A673 (cell line): ENCODE measurements around the gene CYP11A1.

Experiments used
- CTCF ChIP-seq: fragments of 300-800, 200-600 bp; sonication (generic); conservative IDR thresholded peaks from 2 replicates; pipeline ENCODE4 v1.5.1; 2017; ENCODE audit warnings: low read depth, mild to moderate bottlenecking, antibody characterized with exemption, low read length, moderate library complexity, mixed read lengths
- EZH2 ChIP-seq: fragments of 200-600 bp; sonication (generic); IDR thresholded peaks from 2 replicates; pipeline ENCODE4 v1.6.1; 2017; ENCODE audit warnings: borderline replicate concordance, low read depth, mild to moderate bottlenecking, mixed read lengths, antibody characterized with exemption, low read length; ENCODE audit not compliant: poor library complexity, severe bottlenecking

- TF ChIP-seq CTCF (no peak), EZH2 (no peak)
Measured at GRCh38 chr15:74410502-74410901, 43.1 kb upstream of the CYP11A1 start.
